ENCODE data around the gene INO80B.
A peak's percentile ranks its signal among the peaks of the same experiment; 100 is the strongest.
"Not testable (repeated sequence)": the region's sequence is repeated elsewhere in the genome, so short reads cannot be mapped to it uniquely, and the experiment has no call there.

INO80B gene

DNA sequence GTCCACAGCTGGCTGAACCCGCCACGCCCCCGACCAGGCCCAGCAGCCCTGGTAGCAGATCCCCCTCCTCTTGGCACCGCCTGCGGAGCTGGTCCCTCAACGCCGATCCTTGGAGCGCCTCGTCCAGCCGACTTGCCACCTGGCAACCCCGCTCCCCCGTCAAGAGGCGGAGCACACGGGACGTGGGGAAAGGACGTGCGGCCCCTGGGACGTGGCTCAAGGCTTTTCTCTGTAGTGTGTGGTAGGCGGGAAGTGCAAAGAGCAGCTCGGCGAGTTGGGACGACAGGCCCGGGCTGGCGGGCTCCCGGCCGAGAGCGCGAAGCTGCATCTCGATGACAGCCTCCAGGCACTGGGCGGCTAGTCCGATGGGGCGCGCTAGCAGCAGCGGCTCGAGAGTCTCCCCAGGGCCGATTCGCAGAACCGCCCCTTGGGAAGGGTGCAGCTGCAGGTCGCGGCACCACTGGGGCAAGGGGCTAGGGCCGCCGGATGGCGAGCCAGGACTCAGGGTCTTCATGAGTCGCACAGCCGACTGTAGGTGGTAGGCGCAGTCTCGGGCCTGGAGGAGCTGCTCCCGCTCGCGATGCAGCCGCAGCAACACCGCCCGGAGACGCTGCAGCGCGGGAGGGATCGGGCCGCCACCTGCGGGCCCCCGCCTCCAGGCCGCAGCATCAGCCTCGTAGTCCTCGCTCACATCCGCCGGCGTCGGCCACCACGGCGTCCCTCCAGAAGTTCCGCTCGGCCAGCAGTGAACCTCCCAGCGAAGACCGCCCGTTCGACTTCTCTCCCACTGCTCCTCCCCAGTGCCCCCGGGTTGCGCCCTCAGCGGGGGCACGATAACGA, 27.3 kb downstream of the INO80B start:
- Histone ChIP-seq H3K9ac (ENCODE audit: low read depth, low read length) (peak overlapping the region; percentile 92), H3K27ac (ENCODE audit: low read length) (peak overlapping the region; percentile 99), H3K27me3 (ENCODE audit: insufficient read depth, low read length, poor library complexity) (no peaks in the 10 kb centered on the region), H3K36me3 (ENCODE audit: insufficient read depth, low read length) (peaks cover 56% of the 10 kb centered on the region), H3K4me1 (ENCODE audit: insufficient read depth, low read length) (peaks cover 40% of the 10 kb centered on the region), H3K79me2 (ENCODE audit: insufficient read depth, low read length) (peaks cover 61% of the 10 kb centered on the region), H3K9me3 (ENCODE audit: insufficient read depth, low read length, severe bottlenecking) (no peaks in the 10 kb centered on the region), H3K4me3 (ENCODE audit: low read depth in 1 of 2, low read length in 2 of 2) (peak overlapping the region; percentile 88 to 95), H2AFZ (ENCODE audit: low read depth, low read length) (peak overlapping the region; percentile 99), H4K20me1 (ENCODE audit: insufficient read depth, low read length) (peaks cover 15% of the 10 kb centered on the region), H3K4me2 (ENCODE audit: insufficient read depth, low read length) (peak overlapping the region; percentile 100)
- peak; percentile 65 for DNase-seq
- peak; percentile 55 for ATAC-seq (ENCODE audit: insufficient read depth, low read depth)
- TF ChIP-seq, protein P1, sequence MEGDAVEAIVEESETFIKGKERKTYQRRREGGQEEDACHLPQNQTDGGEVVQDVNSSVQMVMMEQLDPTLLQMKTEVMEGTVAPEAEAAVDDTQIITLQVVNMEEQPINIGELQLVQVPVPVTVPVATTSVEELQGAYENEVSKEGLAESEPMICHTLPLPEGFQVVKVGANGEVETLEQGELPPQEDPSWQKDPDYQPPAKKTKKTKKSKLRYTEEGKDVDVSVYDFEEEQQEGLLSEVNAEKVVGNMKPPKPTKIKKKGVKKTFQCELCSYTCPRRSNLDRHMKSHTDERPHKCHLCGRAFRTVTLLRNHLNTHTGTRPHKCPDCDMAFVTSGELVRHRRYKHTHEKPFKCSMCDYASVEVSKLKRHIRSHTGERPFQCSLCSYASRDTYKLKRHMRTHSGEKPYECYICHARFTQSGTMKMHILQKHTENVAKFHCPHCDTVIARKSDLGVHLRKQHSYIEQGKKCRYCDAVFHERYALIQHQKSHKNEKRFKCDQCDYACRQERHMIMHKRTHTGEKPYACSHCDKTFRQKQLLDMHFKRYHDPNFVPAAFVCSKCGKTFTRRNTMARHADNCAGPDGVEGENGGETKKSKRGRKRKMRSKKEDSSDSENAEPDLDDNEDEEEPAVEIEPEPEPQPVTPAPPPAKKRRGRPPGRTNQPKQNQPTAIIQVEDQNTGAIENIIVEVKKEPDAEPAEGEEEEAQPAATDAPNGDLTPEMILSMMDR (IDR thresholded peaks at IDR 0.05; ENCODE audit: borderline replicate concordance, extremely low read depth, low read length, poor library complexity, severe bottlenecking), result no peak
- TF ChIP-seq EZH2 (IDR thresholded peaks at IDR 0.05; ENCODE audit: borderline replicate concordance, low read depth, low read length, severe bottlenecking), result no peak

DNA sequence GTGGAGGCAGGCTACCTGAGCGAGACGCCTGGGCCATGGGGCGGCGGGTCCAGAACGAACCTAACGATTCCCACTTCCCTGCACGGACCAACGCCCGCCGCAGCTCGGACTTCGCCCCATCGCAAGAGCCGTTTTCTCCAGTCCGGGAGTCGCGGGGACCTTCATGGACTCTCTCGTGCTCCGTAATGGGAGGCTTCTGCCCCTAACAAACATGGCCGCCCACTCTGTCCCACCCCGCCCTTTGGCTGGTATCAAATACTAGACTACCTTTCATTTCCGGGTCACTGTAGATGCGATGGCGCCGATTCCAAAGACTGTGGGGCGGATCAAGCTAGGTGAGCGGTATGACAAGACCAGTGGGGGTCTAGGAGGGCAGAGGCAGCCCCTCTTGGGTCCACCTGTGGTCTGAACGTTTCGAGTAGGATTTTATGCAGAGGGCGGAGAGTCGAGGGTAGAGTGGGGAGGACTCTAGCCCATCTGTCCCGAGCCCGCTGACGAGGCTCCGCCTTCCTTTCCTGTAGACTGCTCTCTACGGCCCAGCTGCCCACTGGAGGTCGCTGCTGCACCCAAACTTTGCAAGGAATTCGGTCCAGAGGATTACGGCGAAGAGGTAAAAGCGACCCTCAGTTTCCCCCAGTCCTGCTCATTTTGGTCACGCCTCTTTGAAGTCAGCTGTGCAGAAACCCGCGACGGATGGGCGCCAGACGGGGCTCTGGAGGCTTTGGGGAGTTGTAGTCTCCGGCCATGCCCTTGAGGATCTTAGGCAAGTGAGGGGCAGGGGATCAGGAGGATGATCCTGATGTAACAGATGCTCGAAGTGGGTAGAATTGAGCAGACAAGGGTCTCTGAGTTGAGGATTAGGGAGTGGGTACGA, 28.2 kb downstream of the INO80B start, which contains the start of the genes CCDC142 and TTC31:
TSS of gene CCDC142 (minus strand) at position 198 of the 874 bp plus-strand sequence. CDS start at position 37, 161 bp downstream.
TSS of gene TTC31 (plus strand) at position 281 of the 874 bp plus-strand sequence. CDS start at position 296, 15 bp downstream.
- H3K79me2 ChIP-seq (ENCODE audit: insufficient read depth, low read length), result peaks cover 61% of the 10 kb centered on the region

DNA sequence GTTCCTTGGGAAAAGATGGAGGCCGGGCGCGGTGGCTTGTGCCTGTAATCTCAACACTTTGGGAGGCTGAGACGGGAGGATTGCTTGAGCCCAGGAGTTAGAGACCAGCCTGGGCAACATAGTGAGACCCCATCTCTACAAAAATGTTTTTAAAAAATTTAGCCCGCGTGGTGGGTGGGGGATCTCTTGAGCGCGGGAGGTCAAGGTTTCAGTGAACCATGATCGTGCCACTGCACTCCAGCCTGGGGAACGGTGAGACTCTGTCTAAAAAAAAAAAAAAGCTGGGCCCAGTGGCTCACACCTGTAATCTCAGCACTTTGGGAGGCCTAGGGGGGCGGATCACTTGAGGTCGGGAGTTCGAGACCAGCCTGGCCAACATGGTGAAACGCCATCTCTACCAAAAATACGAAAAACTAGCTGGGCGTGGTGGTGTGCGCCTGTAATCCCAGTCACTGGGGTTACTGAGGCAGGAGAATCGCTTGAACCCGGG, 28.8 kb downstream of the INO80B start:
- peaks cover 15% of the 10 kb centered on the region for H4K20me1 ChIP-seq (ENCODE audit: insufficient read depth, low read length)
- H3K4me2 ChIP-seq (ENCODE audit: insufficient read depth, low read length), result peak overlapping the region; percentile 100
- not testable (repeated sequence) for H3K27me3 ChIP-seq (ENCODE audit: insufficient read depth, low read length, poor library complexity); H3K9me3 ChIP-seq (ENCODE audit: insufficient read depth, low read length, severe bottlenecking); ATAC-seq (ENCODE audit: insufficient read depth, low read depth); DNase-seq
- peaks cover 60% of the 10 kb centered on the region for H3K36me3 ChIP-seq (ENCODE audit: insufficient read depth, low read length)
- peak overlapping the region; percentile 88 to 95 for H3K4me3 ChIP-seq (ENCODE audit: low read depth in 1 of 2, low read length in 2 of 2)
- peaks cover 40% of the 10 kb centered on the region for H3K4me1 ChIP-seq (ENCODE audit: insufficient read depth, low read length)
- peaks cover 65% of the 10 kb centered on the region for H3K79me2 ChIP-seq (ENCODE audit: insufficient read depth, low read length)
- H3K27ac ChIP-seq (ENCODE audit: low read length), result peak overlapping the region; percentile 99
- peak overlapping the region; percentile 99 for H2AFZ ChIP-seq (ENCODE audit: low read depth, low read length)
- H3K9ac ChIP-seq (ENCODE audit: low read depth, low read length), result peak overlapping the region; percentile 92

More for the DNA sequence above, 28.2 kb downstream of the INO80B start, which contains the start of the genes CCDC142 and TTC31:
- ATAC-seq (ENCODE audit: insufficient read depth, low read depth) (peak; percentile 88), DNase-seq (peak; percentile 96)
- peak within 1 kb of the TSS; percentile 92 for H3K9ac ChIP-seq (ENCODE audit: low read depth, low read length)
- H3K4me2 ChIP-seq (ENCODE audit: insufficient read depth, low read length), result peak within 1 kb of the TSS; percentile 100
- peak within 1 kb of the TSS; percentile 99 for H3K27ac ChIP-seq (ENCODE audit: low read length)
- peak within 1 kb of the TSS; percentile 88 to 95 for H3K4me3 ChIP-seq (ENCODE audit: low read depth in 1 of 2, low read length in 2 of 2)
- peaks cover 53% of the 10 kb centered on the region for H3K36me3 ChIP-seq (ENCODE audit: insufficient read depth, low read length)
- TF ChIP-seq, protein P1 (IDR thresholded peaks at IDR 0.05; ENCODE audit: borderline replicate concordance, extremely low read depth, low read length, poor library complexity, severe bottlenecking), result peak; percentile 97
- no peak for TF ChIP-seq EZH2 (IDR thresholded peaks at IDR 0.05; ENCODE audit: borderline replicate concordance, low read depth, low read length, severe bottlenecking)
- H4K20me1 ChIP-seq (ENCODE audit: insufficient read depth, low read length), result peaks cover 15% of the 10 kb centered on the region
- H3K27me3 ChIP-seq (ENCODE audit: insufficient read depth, low read length, poor library complexity), result no peaks in the 10 kb centered on the region
- H3K9me3 ChIP-seq (ENCODE audit: insufficient read depth, low read length, severe bottlenecking), result no peaks in the 10 kb centered on the region
- H2AFZ ChIP-seq (ENCODE audit: low read depth, low read length), result peak within 1 kb of the TSS; percentile 99
- H3K4me1 ChIP-seq (ENCODE audit: insufficient read depth, low read length), result peaks cover 40% of the 10 kb centered on the region

All from DND-41 (cell line).